ENCODE measurements around the gene NUDT5. TPM values are rescaled to one million over a fixed set of nuclear protein-coding genes. Genes with fewer than 3 reads are reported as not detected.
A peak's percentile ranks its signal among the peaks of the same experiment; 100 is the strongest.
"Not testable (repeated sequence)": the region's sequence is repeated elsewhere in the genome, so short reads cannot be mapped to it uniquely, and the experiment has no call there.

NUDT5 gene
- total RNA-seq, 1 experiment from 2014 or later = 144 TPM

DNA sequence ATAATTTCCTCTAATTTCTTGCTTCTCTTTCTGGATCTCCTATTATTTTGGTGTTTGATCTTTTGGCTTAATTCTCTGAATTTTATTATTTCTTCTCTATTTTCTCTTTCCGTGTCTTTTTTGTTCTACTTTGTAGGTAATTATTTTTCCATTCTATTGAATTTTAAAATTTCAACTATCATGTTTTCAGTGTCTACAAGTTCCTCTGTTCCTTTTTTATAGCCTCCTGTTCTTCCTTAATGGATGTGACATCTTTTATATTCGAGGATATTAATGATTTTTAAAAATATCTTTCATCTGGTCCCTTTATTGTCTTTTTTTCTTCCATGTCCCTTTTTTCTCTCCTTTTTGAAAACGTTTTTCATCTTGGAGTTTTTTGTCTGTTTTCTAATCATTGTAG is 11.4 kb upstream of the NUDT5 start:
- DNase-seq (ENCODE audit: low read depth) = no peak

DNA sequence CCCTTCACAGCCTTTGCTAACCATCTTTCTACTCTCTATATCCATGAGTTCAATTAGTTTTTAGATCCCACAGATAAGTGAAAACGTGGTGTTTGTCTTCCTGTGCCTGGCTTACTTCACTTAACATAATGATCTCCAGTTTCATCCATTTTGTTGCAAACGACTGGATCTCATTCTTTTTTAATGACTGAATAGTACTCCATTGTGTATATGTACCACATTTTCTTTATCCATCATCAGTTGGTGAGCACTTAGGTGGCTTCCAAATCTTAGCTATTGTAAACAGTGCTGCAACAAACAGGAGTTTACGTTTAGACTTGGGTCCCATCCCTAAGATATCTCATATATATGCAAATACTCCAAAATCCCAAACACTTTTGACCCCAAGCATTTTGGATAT is 9.4 kb upstream of the NUDT5 start:
- no peak for DNase-seq (ENCODE audit: low read depth)

DNA sequence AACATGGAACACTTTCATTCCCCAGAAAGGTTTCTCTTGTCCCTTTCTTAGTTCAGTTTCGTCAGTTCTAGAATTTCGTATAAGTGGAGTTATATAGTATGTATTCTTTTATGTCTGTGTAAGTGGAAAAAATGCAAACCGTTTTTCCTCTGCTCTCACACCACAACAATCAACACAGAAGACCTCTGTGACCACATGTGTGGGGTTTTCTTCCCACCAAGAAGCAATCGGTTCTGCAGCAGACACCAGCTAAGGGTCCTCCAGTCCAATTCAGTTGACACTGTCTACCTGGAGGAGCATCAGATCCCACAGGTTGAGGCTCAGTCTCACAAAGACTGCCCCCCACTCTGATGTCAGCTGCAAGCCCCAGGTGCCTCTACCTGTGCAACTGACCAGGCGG is 6.5 kb upstream of the NUDT5 start:
- no peak for DNase-seq (ENCODE audit: low read depth)

DNA sequence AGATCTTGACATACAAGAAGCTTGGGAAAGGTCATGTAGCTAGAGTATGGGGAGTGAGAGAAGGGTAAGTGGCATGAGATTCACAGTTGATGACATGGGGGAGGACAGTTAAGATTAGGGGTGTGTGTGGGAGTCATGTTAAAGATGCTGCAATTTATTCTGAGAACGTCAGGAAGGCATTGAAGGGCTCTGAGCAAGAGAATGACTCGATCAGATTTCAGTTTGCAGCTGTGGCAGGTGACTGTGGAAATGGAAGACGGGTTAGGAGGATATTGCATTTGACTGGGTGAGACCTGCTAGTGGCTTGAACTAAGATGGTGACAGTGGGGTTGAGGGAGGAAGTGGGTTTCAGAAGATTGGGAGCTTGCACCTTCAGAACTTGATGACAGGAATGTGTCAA is 5.9 kb upstream of the NUDT5 start:
- DNase-seq (ENCODE audit: low read depth) = peak; percentile 65

DNA sequence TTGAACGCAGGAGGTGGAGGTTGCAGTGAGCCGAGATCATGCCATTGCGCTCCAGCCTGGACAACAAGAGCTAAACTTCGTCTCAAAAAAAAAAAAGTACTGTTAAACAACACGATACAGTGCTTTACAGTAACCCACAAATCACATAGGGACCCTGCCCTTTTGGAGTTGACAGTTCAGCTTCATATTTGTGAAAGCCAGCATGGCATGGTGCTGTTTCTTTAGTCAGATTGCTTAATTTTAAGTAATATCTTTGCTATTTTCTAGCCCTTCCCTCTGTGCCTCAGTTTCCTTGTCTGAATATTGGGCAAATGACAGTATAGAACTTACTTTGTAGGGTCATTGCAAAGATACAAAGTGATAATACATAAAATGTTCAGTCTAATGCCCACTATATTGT is 5.2 kb upstream of the NUDT5 start:
- DNase-seq (ENCODE audit: low read depth) = no peak

DNA sequence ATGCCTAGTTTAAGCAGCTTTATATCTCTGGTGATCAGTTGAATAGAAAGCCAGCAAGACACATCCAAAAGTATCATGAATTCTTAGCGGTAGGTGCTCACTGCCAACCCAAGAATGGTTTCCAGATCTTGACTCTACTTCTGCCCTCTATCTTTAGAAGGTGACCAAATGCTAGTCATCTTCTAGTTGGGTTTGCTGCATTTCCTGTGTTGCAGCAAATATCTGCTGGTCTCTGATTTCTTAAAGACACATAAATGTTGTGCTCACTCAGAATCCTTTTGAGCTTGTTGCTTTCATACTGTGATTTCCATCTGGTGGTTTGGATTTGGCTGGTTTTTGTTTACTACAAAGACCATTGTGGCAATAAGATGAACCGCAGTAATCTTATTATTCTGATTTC is 2.5 kb upstream of the NUDT5 start:
- DNase-seq (ENCODE audit: low read depth) = no peak

DNA sequence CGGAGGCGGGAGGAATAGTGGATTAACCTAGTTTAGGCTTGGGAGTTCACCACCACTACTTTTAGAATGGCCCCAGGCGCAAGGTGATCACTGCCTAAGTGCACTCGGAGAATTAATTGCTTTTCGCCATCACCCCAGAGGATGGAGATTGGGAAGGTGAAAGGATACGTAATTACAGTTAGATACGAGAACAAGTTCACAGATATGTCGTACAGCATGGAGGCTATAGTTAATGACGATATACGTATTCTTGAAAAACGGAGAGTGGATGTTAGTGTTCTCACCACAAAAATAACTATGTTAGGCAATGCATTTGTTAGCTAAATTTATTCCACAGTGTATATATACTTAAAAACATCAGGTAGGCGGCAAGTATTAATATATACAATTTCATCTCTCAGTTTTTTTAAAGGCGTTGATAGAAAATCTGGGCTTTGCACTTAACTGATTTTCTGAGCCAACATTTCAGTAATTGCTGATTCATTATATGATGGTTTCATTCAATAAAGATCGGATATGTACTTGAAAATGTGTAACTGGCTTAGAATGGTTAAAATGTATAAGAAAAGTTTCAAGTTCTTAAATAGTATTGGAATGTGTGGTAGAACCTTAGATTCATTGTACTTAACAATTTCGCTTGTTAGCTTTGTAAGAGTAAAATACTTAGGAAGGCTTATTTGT is 980 bp upstream of the NUDT5 start:
- DNase-seq (ENCODE audit: low read depth) = no peak

DNA sequence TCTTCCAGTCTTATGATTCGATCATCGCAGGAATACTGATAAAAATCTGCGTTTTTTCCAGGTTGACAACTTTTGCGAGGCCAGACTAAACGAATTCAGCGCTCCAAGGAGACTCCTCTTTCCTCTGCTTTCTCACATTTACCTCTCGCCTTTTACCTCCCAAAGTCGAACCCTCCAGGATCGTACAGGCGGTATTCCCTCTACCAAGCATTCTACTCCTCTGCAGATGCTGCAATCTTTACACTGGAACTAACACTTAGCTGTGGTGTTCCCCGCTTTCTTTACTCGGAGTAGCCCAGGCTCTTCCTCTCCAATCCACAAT is 449 bp downstream of the NUDT5 start:
- no peak for DNase-seq (ENCODE audit: low read depth)

DNA sequence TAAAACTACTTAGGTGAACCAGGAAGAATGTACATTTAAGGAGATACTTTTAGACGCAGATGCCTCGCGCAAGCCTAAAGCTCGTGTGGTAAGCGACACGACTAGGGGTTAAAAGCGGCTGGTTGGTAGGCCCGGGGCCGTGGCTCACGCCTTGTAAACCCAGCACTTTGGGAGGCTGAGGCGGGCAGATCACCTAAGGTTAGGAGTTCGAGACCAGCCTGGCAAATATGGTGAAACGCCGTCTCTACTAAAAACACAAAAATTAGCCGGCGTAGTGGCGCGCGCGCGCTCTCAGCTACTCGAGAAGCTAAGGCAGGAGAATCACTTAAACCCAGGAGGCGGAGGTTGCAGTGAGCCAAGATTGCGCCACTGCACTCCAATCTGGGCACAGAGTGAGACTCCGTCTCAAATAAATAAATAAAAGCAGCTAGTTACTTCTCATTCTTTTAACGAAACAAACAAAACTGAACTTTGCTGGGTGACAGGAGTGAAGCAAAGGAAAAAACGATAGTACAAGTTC is 879 bp downstream of the NUDT5 start:
- peak; percentile 26 for DNase-seq (ENCODE audit: low read depth)

DNA sequence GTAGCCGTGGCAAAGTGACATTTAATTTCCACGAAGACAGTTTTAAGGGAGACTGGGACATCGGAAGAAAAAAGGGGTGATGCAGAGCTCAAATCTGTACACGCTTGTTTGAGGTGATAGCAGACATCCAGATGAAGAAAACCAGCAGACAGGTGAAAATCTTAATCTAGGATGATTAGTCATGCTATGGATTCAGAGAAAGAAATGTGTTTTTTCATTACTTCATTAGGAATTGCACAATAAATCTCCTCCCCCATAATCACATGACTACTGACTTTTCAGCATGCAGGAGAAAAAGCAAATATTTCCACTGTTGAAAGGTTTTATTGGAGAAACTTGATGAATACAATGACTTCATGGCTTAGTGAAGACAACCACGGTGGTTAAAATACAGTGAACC is 2.5 kb downstream of the NUDT5 start:
- DNase-seq (ENCODE audit: low read depth) = no peak

DNA sequence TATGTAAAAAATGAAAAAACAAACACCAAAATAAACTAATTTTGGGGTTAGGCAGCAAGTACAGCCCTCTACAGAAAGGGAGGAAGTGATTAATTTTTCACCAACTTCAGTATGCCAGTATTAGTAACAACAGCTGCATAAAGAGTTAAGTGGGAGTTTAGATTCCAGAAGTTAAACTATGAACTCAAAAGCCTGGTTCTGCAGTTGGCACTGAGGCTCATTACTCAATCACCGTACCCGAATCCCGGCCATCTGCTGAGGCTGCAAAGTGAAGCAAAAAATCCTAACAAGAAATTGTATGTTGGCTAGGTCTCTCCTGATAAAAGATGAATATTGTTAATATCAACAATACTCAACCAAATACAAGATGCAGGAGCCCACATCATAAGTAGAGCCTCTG is 4.0 kb downstream of the NUDT5 start:
- no peak for DNase-seq (ENCODE audit: low read depth)

DNA sequence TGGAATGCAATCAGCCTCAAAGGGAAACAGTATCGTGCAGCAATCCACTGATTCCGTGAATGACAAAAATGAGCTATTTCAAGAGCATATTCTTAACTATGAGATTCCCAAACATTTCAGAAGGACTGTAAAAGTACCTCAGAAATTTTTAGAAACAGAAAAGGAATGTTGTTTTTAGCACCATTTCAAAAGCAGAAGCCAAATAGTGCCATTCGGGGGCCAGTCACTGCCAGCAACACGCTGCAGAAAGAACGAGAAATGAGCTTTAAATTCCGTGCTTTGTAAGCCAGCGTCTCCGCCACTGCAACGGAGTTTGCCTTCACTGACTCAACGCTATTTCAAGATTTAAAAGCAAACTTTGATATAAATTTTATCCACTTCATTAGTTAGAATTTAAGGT is 6.3 kb downstream of the NUDT5 start:
- no peak for DNase-seq (ENCODE audit: low read depth)

DNA sequence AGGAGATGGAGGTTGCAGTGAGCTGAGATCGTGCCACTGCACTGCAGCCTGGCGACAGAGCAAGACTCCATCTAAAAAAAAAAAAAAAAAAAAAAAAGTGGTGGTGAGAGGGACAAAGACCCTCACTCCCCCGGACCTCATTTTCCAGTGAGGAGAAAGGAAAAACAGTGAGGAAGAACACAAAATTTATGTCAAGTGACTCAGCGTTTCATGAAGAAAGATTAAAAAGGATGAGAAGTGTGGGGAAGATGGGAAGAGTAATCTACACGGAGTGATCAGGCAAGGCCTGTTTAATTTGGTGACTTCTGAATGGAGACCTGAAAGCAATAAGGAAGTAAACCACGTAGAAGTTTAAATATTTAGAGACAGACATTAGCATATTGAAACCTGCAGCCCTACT is 7.0 kb downstream of the NUDT5 start:
- no peak for DNase-seq (ENCODE audit: low read depth)

DNA sequence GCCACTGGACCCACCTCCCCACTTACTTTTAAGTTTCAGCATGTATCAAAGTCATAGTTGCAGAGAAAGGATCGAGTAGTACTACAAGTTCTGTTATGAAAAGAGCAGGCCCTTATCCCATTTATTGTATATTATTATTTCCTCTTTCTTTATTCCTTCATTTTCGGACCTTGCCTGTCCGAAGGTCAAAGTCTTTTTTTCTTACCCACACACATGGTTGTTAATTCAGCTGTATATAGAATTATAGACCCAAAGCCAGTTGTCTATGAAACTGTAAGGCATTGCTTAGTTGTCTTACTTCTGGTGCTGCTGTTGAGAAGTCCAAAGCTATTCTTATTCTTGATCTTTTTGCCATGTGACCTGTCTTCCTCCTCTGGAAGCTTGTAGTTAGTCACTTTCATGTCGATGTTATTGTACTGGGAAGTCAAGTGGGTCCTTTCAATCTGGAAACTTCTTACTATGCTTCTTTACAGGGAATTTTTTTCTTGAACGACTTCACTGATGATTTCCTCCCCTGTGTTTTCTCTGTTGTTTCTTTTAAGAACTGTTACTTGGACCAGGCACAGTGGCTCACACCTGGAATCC is 8.3 kb downstream of the NUDT5 start:
- DNase-seq (ENCODE audit: low read depth) = no peak

DNA sequence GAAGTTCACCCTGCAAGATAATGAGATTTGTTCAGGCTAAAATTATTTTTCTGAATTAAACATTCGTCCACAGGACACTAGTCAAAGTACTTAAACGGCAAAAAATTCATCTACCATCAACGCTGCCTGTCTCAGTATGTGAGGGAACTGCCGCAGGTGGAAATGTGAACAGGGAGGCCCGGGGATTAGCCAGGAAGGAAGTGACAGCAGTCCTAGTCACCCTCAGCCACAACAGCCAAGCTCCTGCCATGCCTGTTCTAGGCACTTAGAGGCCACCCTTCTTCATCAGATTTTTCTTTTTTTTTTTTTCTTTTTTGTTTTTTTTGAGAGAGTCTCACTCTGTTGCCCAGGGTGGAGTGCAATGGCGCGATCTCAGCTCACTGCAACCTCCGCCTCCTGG is 9.4 kb downstream of the NUDT5 start:
- peak; percentile 90 for DNase-seq (ENCODE audit: low read depth)

DNA sequence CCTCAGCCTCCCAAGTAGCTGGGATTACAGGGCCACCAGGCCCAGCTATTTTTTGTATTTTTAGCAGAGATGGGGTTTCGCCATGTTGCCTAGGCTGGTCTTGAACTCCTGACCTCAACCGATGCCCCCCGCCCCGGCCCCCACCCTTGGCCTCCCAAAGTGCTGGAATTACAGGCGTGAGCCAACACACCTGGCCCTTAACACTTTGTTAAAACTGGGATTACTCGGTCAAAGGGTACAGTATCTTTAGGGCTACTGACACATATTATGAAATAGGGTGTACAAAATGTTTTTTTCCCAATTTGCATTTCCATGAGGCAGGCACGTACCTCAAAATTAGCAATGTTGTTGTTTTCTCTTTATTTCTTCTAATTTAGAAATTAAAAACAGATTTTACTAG is 11.5 kb downstream of the NUDT5 start:
- no peak for DNase-seq (ENCODE audit: low read depth)

DNA sequence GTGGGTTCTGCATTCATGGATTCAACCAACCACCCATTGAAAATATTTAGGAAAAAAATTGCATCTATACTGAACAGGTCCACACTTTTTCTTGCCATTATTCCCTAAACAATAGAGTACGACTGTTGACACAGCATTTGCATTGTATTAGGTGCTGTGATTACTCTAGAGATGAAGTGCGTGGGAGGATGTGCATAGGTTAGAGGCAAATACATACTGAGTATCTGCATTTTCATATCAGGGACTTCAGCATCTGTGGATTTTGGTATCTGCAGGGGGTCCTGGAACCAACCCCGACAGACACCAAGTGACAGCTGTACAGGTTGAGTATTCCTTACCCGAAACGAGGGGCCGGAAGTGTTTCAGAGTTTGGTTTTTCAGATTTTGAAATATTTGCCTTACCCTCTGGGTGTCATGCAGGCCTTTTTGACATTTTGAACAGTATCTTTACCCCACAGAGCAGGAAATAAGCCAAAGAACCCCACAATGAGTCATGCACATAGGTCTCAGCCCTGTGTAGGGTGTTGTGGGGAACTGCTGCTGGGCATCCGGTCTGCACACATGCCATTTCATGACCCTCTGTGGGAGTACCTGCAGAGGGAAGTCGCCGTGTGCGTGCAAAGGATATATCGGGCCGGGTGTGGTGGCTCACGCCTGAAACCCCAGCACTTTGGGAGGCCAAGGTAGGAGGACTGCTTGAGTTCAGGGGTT is 14.5 kb downstream of the NUDT5 start:
- peak; percentile 96 for DNase-seq (ENCODE audit: low read depth)

DNA sequence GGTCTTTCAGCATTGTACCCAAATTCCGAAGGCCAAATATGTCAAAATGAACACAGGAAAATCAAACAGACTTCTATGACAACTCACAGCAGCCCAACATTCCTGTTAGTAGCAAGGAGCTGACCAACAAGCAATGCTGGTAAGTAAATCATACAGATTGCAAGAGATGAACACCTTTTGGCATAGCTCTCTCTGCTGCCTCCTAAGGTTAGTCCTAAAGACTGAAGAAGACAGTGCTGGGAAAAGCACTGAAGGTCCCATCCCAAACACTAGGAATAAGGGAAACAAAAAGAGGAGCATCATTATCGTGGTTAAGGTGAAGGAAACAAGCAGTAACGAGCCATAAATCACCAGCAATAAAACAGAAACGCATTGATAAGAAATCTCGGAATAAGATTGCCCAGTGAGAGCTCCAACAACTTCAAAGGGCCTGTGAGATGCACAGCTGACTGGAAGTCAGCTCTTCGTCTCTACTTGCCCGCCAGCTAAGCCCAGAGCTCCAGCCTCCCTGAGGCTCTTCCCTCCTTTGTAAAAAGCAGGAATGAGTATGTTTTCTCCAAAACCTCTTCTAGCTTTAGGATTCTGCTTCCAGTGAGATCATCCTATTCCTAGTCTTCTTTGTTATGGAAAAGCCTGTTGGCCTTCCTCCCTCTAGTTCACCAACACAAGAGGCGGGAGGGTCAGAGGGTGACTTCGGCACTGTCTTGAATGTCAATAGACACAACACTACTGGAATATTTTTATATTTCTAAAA is 15.3 kb downstream of the NUDT5 start:
- DNase-seq (ENCODE audit: low read depth) = no peak

DNA sequence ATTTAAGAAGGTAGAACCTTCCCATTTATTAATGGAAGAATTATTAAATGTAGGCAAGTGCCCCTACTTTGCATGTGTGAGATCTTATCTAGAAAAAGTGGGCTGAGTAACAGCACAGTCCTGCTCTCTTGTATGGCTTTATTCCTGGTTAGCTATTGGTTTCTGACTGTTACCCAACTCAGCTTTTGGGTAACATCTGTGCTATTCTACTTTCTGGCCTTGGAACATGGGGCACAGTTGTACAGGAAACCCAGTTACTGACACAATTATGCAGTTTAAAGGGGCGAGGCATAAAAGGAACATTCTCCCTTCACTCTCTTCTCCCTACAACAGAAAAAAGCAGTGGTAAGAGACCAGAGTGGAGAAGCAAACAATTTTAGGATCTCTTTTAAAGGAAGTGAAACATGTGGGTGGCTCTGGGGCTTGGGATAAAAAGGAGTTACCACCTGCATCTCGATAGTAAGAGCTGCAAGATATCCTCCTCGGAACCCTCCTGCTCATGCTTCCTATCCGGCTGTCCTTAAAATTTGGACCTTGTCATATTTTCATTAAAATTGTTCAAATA is 16.0 kb downstream of the NUDT5 start:
- DNase-seq (ENCODE audit: low read depth) = no peak

DNA sequence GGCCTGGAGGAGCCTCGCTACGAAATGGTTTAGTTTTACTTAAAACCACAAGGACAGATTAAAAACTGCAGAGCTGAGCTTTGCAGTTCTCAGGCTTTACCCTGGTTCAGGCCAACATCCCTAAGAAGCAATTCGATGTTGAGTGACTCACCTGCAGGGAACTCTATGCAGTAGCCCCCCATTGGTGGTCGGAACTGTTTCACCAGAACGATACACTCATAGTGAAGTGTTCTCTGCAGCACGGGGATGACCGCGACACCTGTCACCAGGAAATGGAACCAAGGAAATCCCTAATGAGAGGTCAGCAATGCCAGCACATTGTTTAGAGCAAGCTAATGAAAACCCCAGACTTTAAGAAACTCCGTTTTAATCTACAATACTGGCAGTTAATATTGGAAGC is 18.0 kb downstream of the NUDT5 start:
- peak; percentile 88 for DNase-seq (ENCODE audit: low read depth)

DNA sequence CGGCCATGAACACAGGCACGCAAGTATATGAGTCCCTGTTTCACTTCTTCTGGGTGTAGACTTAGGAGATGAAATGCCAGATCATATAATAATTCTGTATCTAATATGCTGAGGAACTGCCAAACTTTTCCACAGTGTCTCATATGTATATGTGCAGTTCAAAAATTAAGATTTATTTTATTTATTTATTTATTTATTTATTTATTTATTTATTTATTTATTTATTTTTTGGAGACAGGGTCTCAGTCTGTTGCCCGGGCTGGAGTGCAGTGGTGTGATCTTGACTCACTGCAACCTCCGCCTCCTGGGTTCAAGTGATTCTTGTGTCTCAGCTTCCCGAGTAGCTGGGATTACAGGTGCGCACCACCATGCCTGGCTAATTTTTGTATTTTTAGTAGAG is 24.2 kb downstream of the NUDT5 start:
- DNase-seq (ENCODE audit: low read depth) = not testable (repeated sequence)
